ENCODE measurements around the gene UBE2Q2.

DNA sequence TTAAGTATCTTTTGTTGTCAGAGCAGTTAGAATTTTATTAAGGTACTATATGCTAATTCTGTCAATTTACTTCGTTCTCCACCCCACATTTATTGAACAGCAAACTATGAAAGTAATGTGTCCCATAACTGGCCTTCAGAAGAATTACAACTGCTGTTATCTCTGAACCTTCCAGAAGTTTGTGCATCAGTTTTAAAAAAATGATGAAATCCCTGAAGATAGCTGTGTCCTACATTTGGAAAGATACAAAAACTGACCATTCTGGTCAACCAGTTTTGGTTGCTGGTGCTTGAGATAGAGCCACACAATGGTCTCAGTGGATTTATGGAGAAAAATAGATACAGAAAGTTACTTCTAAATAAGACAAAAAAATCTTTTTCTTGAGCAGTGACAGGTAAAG is 5.9 kb downstream of the UBE2Q2 start:
- TF ChIP-seq, protein P1, sequence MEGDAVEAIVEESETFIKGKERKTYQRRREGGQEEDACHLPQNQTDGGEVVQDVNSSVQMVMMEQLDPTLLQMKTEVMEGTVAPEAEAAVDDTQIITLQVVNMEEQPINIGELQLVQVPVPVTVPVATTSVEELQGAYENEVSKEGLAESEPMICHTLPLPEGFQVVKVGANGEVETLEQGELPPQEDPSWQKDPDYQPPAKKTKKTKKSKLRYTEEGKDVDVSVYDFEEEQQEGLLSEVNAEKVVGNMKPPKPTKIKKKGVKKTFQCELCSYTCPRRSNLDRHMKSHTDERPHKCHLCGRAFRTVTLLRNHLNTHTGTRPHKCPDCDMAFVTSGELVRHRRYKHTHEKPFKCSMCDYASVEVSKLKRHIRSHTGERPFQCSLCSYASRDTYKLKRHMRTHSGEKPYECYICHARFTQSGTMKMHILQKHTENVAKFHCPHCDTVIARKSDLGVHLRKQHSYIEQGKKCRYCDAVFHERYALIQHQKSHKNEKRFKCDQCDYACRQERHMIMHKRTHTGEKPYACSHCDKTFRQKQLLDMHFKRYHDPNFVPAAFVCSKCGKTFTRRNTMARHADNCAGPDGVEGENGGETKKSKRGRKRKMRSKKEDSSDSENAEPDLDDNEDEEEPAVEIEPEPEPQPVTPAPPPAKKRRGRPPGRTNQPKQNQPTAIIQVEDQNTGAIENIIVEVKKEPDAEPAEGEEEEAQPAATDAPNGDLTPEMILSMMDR (conservative IDR thresholded peaks at IDR 0.05; ENCODE audit: low read depth, low read length), result no peak
- no peak for TF ChIP-seq EZH2 (IDR thresholded peaks at IDR 0.05; ENCODE audit: borderline replicate concordance, low read depth, low read length, poor library complexity, severe bottlenecking)

All from A673 (cell line).